ENCODE data around the gene DPEP3.

Gene DPEP3

DNA sequence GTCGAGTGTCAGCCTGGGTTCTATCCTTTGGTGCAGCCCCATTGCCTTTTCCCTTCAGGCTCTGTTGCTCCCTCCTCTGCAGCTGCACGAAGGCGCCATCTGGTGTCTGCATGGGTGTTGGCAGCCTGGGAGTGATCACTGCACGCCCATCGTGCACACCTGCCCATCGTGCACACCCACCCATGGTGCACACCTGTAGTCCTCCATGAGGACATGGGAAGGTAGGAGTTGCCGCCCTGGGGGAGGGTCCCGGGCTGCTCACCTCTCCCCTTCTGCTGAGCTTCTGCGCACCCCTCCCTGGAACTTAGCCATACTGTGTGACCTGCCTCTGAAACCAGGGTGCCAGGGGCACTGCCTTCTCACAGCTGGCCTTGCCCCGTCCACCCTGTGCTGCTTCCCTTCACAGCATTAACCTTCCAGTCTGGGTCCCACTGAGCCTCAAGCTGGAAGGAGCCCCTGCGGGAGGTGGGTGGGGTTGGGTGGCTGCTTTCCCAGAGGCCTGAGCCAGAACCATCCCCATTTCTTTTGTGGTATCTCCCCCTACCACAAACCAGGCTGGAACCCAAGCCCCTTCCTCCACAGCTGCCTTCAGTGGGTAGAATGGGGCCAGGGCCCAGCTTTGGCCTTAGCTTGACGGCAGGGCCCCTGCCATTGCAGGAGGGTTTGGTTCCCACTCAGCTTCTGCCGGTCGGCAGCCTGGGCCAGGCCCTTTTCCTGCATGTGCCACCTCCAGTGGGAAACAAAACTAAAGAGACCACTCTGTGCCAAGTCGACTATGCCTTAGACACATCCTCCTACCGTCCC lies 51.5 kb downstream of the DPEP3 start:
- DNase-seq (ENCODE audit: low read depth), result peak; percentile 74
- TF ChIP-seq, protein P1, sequence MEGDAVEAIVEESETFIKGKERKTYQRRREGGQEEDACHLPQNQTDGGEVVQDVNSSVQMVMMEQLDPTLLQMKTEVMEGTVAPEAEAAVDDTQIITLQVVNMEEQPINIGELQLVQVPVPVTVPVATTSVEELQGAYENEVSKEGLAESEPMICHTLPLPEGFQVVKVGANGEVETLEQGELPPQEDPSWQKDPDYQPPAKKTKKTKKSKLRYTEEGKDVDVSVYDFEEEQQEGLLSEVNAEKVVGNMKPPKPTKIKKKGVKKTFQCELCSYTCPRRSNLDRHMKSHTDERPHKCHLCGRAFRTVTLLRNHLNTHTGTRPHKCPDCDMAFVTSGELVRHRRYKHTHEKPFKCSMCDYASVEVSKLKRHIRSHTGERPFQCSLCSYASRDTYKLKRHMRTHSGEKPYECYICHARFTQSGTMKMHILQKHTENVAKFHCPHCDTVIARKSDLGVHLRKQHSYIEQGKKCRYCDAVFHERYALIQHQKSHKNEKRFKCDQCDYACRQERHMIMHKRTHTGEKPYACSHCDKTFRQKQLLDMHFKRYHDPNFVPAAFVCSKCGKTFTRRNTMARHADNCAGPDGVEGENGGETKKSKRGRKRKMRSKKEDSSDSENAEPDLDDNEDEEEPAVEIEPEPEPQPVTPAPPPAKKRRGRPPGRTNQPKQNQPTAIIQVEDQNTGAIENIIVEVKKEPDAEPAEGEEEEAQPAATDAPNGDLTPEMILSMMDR (conservative IDR thresholded peaks at IDR 0.05; ENCODE audit: low read depth, low read length), result peak; percentile 92
- no peak overlapping the region for H3K4me3 ChIP-seq (ENCODE audit: low read depth, low read length)

DNA sequence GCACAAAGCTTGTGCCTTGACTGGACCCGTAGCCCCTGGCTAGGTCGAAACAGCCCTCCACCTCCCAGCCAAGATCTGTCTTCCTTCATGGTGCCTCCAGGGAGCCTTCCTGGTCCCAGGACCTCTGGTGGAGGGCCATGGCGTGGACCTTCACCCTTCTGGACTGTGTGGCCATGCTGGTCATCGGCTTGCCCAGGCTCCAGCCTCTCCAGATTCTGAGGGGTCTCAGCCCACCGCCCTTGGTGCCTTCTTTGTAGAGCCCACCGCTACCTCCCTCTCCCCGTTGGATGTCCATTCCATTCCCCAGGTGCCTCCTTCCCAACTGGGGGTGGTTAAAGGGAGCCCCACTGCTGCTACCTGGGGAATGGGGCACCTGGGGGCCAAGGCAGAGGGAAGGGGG lies 52.2 kb downstream of the DPEP3 start:
- TF ChIP-seq, protein P1 (conservative IDR thresholded peaks at IDR 0.05; ENCODE audit: low read depth, low read length), result no peak
- no peak overlapping the region for H3K4me3 ChIP-seq (ENCODE audit: low read depth, low read length)
- no peak for DNase-seq (ENCODE audit: low read depth)

- DNase-seq (ENCODE audit: low read depth), result no peak
- TF ChIP-seq, protein P1 (conservative IDR thresholded peaks at IDR 0.05; ENCODE audit: low read depth, low read length), result no peak
- H3K4me3 ChIP-seq (ENCODE audit: low read depth, low read length), result no peak overlapping the region
Observed at GRCh38 chr16:67927131-67927941, 53.0 kb downstream of the DPEP3 start.

DNA sequence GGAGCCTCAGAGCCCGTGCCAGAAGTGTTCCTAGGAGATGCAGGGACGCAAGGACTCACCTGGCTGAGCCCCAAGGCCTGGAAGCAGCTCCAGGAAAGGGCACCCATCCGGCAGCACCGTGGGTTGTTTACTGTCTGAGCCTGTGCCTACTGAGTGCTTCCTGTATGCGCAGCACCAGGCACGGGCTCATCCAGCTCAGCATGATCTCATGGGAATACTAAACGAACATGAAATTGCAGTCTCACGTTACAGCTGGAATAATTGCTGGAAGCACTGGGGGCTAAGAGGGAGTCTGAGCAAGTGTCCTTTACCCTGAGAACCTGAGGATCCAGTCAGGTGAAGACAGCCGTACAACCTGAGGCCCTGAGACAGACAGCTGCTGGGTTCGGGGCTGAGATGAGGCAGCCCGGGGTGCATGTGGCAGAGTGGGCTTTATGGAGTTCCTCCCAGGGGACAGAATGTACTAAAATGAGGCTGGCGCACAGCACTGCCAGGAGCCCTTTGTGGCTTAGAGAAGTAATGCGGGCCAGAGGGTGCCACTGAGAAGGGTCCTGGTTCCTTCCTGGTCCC lies 54.0 kb downstream of the DPEP3 start:
- DNase-seq (ENCODE audit: low read depth), result peak; percentile 65
- TF ChIP-seq, protein P1 (conservative IDR thresholded peaks at IDR 0.05; ENCODE audit: low read depth, low read length), result peak; percentile 24
- no peak overlapping the region for H3K4me3 ChIP-seq (ENCODE audit: low read depth, low read length)
